ENCODE results near the gene NCK1. TPM values are rescaled to one million over a fixed set of nuclear protein-coding genes. Genes with fewer than 3 reads are reported as not detected.
"Not testable (repeated sequence)": the region's sequence is repeated elsewhere in the genome, so short reads cannot be mapped to it uniquely, and the experiment has no call there.

The NCK1 gene
- total RNA-seq, 1 donor from 2014 or later, result 22.1 TPM

DNA sequence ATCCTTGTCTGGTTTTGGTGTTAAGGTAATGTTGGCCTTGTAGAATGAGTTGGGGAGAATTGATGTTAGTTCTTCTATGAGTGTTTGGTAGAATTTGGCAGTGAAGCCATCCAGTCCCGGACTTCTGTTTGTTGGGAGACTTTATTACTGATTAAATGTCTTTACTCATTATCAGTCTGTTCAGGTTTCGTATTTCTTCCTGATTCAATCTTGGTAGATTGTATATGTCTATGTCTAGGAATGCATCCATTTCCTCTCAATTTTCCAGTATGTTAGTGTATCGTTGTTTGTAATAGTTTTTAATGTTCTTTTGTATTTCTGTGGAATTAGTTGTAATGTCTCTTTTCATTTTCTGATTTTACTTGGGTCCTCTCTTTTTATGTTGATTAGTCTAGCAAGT, 39.4 kb downstream of the NCK1 start:
- intact Hi-C loops (cut with DNase I), result no loop called here
- DNase-seq (ENCODE audit: low spot score), result no peak

DNA sequence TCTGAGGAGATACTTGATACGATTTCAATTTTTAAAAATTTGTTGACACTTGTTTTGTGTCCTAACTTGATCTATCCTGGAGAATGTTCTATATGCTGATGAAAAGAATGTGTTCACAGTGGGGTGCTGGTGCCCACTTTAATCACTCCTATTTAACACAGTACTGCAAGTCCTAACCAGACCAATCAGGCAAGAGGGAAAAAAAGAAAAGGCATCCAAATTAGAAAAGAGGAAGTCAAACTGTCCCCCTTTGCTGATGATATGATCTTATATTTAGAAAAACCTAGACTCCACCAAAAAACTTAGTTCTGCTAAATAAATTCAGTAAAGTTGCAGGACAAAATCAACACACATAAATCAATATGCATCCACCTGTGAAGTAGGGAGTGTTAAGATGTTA, 40.5 kb downstream of the NCK1 start:
- intact Hi-C loops (cut with DNase I); DNase-seq (ENCODE audit: low spot score): not testable (repeated sequence)

DNA sequence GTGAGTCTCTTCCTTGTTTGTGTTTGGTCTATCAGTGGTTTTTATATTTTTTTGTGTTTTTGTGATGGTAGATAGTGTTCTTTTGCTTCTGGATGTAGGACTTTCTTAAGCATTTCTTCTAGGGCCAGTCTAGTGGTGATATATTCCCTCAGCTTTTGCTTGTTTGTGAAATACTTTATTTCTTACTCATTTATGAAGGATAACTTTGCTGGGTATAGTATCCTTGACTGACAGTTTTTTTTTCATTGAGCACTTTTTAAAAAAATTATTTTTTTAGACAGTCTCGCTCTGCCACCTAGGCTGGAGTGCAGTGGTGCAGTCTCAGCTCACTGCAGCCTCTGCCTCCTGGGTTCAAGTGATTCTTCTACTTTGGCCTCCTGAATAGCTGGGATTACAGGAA, 41.9 kb downstream of the NCK1 start:
- intact Hi-C loops (cut with DNase I), result no loop called here
- DNase-seq (ENCODE audit: low spot score), result no peak

DNA sequence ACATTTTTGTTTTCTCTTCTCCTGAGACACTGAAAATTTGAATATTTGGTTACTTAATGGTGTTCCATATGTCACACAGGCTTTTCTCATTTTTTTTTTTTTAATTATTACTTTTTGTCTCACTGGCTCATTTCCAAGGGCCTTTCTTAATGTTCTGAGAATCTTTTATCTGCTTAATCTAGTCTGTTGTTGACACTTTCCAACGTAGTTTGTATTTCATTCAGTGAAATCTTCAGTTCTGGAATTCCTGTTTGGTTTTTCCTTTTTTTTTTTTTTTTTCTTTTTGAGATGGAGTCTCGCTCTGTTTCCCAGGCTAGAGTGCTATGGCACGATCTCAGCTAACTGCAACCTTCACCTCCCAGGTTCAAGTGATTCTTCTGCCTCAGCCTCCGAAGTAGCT, 42.7 kb downstream of the NCK1 start:
- intact Hi-C loops (cut with DNase I), result no loop called here
- no peak for DNase-seq (ENCODE audit: low spot score)

DNA sequence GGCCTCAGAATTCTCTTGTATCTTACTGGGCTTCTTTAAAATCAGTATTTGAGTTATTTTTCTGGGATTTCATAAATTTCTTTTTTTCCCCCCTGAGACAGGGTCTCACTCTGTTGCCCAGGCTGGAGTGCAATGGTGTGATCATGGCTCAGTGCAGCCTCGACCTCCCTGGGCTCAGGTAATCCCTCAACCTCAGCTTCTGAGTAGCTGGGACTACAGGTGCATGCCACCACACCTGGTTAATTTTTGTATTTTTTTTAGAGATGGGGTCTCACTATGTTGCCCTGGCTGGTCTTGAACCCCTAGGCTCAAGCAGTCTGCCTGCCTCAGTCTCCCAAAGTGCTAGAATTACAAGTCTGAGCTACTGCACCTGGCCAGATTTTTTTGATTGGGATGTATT, 43.5 kb downstream of the NCK1 start:
- intact Hi-C loops (cut with DNase I), result no loop called here
- DNase-seq (ENCODE audit: low spot score), result no peak

DNA sequence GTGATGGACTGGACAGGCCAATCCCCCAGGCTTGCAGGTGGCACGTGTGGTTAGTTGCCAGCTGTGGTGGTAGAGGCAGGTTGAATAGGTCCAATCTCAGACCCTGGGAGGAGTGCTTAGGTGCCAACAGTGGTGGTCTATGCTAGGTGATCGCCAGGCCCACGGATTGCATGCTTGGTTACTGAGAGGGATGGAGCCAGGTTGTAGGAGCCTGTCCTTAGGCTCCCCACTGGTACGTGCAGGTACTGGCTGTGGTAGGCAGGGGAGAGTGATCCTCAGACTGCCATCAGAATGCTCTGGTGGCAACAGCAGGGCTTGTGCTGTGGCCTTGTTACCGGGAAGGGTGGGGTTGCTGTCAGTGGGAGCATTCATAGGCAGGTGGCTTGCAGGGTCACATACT, 44.7 kb downstream of the NCK1 start:
- DNase-seq (ENCODE audit: low spot score), result no peak
- intact Hi-C loops (cut with DNase I), result no loop called here

DNA sequence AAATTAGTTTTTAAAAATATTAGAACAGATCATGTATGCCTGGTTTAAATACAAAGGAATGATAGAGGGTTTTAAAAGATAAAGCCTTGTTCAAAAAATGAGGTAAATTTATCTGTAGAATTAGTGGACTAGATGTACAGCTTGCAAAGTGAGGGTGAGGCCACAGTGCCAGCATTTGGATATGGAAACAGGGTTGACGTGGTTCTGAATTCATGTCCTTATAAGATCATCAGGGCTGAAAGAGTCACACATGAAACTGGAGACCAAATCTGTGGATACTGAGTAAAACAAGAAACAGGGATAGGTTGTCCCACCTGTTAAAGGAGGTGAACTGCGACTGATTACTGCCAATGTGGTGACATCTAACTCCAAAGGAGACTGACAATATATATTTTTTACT, 46.3 kb downstream of the NCK1 start:
- no peak for DNase-seq (ENCODE audit: low spot score)
- intact Hi-C loops (cut with DNase I), result no loop called here

DNA sequence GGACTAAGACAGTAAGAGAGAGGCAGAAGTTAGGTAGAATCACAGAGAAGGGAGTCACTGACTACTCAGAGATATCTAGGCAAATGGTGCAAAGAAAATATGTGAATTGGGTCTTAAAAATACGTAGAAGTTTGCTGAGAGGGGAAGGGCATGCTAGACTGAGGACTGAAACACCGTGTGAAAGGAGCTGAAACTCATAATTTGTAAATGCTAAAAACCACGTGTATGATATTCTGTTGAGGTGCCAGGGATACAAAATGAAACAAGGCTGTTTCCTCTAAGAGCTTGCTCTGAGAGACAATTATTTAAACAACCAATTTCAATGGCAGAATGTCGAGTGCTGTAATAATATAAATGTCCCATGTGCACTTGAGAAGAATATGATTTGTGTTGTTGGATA, 47.2 kb downstream of the NCK1 start:
- DNase-seq (ENCODE audit: low spot score), result no peak
- intact Hi-C loops (cut with DNase I), result no loop called here

DNA sequence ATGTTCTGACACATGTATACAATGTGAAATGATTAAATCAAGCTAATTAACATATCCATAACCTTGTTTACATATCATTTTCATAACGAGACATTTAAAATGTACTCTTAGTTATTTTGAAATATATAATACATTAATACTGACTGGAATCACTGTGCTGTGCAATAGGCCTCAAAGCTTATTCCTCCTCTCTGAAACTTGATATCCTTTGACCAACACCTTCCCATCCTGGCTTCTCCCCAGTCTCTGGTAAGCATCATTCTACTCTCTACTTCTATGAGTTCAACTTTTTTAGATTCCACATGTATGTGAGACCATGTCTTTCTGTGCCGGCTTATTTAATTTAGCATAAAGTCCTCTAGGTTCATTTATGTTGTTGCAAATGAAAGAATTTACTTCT, 48.7 kb downstream of the NCK1 start:
- no peak for DNase-seq (ENCODE audit: low spot score)
- intact Hi-C loops (cut with DNase I), result no loop called here

DNA sequence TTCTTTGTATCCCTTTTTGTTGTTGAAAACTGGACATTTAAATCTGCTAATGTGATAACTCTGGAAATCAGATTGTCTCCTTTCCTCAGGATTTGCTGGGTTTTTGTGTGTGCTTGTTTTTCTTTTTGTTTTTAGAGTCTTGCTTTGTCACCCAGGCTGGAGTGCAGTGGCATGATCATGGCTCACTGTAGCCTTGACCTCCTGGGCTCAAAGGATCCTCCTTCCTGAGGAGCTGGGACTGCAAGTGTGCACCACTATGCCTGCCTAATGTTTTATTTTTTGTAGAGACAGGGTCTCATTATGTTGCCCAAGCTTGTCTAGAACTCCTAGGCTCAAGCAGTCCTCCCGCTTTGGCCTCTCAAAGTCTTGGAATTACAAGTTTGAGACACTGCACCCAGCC, 51.2 kb downstream of the NCK1 start:
- no peak for DNase-seq (ENCODE audit: low spot score)
- intact Hi-C loops (cut with DNase I), result no loop called here

DNA sequence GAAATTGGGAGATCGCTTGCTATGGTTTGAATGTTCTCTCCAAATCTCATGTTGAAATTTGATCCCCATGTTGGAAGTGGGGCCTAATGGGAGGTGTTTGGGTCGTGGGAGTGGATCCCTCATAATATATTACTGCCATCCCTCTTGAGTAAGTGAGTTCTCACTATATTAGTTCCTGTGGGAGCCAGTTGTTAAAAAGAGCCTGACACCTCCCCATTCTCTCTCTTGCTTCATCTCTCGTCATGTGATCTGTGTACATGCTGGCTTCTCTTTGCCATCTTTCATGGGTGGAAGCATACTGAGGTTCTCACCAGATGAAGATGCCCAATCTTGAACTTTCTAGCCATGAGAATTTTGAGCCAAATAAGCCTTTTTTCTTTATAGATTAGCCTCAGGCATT, 52.7 kb downstream of the NCK1 start:
- no peak for DNase-seq (ENCODE audit: low spot score)
- intact Hi-C loops (cut with DNase I), result no loop called here

DNA sequence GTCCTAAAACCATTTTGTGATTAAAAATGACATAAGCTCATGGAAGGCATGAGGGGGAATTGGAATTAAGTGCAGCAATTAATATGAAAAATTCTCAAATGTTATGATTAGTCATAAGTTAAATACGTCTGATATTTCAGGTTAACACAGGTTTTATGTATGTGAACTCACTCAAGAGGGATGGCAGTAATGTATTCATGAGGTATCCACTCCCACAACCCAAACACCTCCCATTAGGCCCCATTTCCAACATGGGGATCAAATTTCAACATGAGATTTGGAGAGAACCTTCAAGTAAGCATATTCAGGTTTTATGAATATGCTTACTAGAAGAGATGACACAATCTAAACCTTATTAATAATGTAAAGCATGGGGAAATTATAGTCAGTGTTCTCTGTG, 54.2 kb downstream of the NCK1 start:
- DNase-seq (ENCODE audit: low spot score), result no peak
- intact Hi-C loops (cut with DNase I), result no loop called here

DNA sequence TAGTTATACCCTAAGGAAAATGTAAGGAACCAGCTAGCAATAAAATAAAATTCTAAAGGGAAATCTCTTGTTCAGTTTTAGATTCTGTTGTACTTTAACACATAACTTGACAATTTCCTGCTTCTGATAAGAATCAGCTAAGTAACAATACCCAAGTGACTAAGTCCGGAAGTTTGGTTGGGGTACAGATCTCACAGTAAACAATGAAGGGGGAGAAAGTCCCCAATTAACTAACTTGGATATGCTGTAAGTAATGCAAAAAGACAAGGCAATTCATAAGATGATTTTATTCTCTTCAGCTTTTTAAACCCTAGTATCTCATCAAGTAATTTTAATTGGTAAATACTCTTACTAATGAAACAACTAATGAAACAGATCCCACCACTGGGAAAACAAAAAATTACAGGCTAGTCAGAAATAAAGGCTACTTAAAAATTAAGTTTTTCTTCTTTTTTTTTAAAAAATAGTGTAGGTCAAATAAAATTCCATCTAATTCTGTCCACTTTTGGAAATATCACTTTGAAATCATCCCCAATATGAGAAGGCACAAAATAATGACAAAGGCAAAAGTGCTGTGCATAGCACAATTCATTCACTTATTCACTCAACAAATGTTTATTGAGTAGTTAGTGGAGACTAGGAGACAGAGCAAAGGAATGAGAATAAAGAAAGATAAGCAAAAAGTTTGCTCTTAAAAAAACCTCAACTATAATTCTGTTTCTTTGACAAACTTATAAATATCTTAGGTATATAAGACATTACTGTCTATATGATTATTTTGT, 58.0 kb downstream of the NCK1 start:
- DNase-seq (ENCODE audit: low spot score), result no peak
- intact Hi-C loops (cut with DNase I), result no loop called here

DNA sequence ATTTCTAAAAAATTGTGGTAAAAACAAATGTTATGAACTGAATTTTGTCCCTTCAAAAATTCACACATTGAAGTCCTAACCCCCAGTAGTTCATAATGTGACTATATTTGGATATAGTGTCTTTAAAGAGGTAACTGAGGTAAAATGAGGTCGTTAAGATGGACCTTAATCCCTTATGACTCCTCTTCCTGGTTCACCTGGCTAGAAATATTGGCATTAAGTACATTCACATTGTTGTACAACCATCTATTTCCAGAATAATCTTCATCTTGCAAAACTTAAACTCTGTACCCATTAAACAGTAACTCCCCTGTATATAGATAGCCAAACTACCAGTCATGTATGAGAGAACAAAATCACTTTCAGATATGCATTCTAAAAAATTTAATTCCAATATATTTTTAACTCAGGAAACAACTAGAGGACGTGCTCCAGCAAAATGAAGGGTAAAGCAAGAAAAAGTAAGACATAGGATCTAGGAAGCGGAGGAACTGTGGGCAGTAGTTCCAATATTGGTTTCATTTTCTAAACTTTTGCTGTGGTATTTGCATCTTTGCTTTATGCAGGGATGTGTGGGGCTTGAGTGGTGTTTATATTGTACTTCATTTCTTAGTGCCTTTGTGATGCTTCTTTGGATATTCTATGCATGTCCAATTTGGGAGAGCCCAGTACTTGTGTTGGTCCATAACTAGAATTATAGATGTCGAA, 59.0 kb downstream of the NCK1 start:
- DNase-seq (ENCODE audit: low spot score), result no peak
- intact Hi-C loops (cut with DNase I), result no loop called here

DNA sequence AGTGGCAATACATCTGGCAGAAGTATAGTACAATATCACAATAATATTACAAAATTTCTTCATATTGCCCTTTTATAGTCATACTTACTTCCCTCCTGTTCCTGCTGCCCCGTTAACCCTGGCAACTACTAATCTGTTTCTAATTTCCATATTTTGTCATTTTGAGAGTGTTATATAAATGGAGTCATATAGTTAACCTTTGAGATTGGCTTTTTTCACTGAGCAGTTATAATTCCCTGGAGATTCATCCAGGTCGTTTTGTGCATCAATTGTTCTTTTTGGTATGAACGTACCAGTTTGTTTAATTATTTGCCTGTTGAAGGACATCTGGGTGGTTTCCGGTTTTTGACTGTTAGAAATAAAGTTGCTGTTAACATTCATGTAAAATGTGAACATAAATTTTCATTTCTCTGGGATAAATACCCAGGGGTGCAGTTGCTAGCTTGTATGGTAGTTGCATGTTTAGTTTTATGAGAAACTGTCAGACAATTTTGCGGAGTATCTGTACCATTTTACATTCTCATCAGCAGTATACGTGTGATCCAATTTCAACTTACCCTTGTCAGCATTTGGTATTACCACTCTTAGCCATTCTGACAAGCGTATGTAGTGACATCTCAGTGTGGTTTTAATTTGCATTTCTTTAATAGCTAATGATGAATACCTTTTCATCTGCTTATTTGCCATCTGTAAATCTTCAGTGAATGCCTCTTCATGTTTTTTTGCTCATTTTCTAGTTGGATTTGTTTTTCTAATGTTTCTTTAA, 63.6 kb downstream of the NCK1 start:
- intact Hi-C loops (cut with DNase I), result no loop called here
- no peak for DNase-seq (ENCODE audit: low spot score)

DNA sequence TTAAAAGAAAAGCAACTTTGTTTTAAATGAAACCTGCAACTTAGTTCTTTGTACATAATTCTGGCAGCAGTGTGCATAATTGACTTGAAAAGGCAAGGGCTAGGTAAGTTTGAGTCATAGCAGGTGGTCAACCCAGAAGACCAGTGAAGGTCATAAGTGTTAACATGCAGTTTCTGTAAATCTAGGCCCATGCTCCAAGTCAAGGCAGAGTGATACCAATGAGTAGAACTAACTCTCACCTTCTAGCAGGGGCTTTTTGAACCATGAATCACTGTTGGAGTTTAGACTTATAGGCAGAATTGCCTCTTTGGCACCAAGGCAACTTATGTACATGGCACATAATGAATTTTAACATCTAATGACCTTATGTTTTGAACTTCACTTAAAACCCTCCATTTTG, 66.2 kb downstream of the NCK1 start:
- intact Hi-C loops (cut with DNase I), result loop anchor here (2.0 kb wide), 1 partner anchor 67 kb away; no protein-coding TSS in a partner anchor
- DNase-seq (ENCODE audit: low spot score), result no peak

DNA sequence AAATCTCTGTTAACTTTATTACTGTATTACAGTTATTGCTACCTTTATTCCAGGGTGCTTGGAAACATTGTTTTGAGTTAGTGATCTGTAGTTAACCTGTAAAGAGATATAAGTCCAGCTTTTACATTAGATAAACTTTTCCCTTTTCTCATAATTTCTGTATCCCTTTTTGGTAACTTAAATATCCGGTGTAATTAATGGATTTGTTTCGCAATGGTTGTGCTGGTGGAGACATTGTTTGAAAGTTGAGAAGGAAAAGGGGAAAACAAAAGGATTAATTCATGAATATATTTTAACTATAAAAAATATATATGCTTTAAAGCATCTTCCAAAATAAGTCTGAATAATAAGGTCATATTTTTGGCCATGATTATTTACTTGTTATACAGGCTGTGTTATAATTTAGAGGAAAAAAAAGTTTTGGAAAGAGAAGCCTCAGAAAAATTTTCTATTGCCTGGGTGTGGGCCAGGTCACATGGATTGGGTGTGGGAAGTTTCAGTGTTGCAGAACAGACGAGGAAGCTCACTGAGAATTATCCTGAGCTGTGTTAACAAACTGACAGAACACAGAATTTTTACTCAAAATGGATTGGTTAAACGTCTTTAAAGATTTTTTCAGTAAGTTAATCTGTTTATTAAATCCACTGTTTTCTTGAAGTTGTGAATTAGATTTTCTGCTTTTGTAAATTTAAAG, 68.1 kb downstream of the NCK1 start:
- DNase-seq (ENCODE audit: low spot score), result peak; percentile 81
- intact Hi-C loops (cut with DNase I), result loop anchor here (1.0 to 5.0 kb wide), 3 partner anchors 65 to 112 kb away; partner anchors contain the start of gene NCK1

DNA sequence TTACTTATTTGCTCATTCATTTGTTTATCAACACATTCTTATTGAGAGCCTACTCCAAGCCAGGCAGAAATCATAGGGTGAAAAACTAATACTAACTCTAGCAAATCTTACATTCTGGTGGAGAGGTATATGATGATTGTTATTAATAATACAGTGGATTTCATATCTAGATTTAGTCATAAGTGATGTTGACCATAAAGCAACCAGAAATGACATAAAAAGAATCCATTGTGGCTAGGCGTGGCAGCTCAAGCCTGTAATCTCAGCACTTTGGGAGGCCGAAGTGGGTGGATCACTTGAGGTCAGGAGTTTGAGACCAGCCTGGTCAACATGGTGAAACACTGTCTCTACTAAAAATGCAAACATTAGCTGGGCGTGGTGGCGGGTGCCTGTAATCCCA, 69.6 kb downstream of the NCK1 start:
- DNase-seq (ENCODE audit: low spot score), result no peak
- intact Hi-C loops (cut with DNase I), result loop anchor here (5.0 kb wide), 1 partner anchor 69 kb away; the partner anchor contains the start of gene NCK1

DNA sequence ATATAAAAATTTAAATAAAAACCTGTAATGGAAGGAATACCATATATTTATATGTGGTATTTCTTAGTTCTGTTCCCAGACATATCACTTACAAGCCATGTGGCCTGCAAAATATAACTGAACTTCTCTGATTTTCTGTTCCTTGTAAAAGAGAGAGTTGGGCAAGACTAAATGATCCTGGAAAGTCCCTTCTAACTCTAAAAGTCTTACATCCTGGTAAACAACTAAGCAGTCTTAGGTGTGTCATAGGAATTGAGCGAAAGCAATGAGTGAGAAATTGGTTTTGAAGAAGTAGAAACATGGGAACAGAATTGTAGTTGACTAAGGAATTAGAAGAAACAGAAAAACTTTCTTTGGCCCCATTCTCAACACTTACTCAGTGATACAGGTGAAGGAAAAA, 70.5 kb downstream of the NCK1 start:
- no peak for DNase-seq (ENCODE audit: low spot score)
- intact Hi-C loops (cut with DNase I), result loop anchor here (5.0 kb wide), 1 partner anchor 70 kb away; the partner anchor contains the start of gene NCK1

Measured in cardiac septum (tissue), 1 donor.